ENCODE data around the gene MMP15. TPM values are rescaled to one million over a fixed set of nuclear protein-coding genes. Genes with fewer than 3 reads are reported as not detected.

The MMP15 gene
- total and polyA plus RNA-seq, 2 donors (not counting 3 experiments of a cell fraction or from before 2014, with no cell fraction given) = 12.6 to 16.0 TPM

GRCh38 chr16:57991551-57992059, 33.9 kb upstream of the MMP15 start:
- H3K27ac ChIP-seq (ENCODE audit: insufficient read depth, low read depth, low read length) = no peak overlapping the region
- H3K27me3 ChIP-seq (ENCODE audit: control insufficient read depth in 2 of 2, insufficient read depth in 2 of 2, low read length in 2 of 2) = no peaks in the 10 kb centered on the region
- dilution Hi-C loops (cut with MboI; ENCODE audit: extremely low pct_ligation_motif_present, low sequenced_read_pairs) = no loop called here
- FAIRE-seq (no peak), DNase-seq (ENCODE audit: low read depth, low spot score) (no peak)
- ChIA-PET POLR2A (no interaction called here), CTCF (no interaction called here)
- no peaks in the 10 kb centered on the region for H4K20me1 ChIP-seq (replicated peaks; ENCODE audit: control insufficient read depth, extremely low read depth, insufficient read depth, low read length)
- peaks cover 6% of the 10 kb centered on the region for H3K4me1 ChIP-seq (ENCODE audit: control insufficient read depth, extremely low read depth, insufficient read depth, low read length)
- no peak overlapping the region for H3K4me3 ChIP-seq (replicated peaks in 1 of 3; ENCODE audit: insufficient read depth in 1 of 3, low read depth in 1 of 3, low read length in 3 of 3)
- intact Hi-C loops (cut with micrococcal nuclease) = no loop called here
- no peaks in the 10 kb centered on the region for H3K9me3 ChIP-seq (replicated peaks; ENCODE audit: control insufficient read depth, insufficient read depth, low read length)
- TF ChIP-seq EZH2 (IDR thresholded peaks at IDR 0.05; ENCODE audit: borderline replicate concordance, low read depth, low read length, severe bottlenecking) (no peak), JUN (IDR thresholded peaks at IDR 0.05; ENCODE audit: borderline replicate concordance, insufficient read depth, insufficient read length, low read depth) (no peak), MAX (IDR thresholded peaks at IDR 0.05; ENCODE audit: insufficient read depth, insufficient read length) (no peak), CTCF (IDR thresholded peaks at IDR 0.05; ENCODE audit: extremely low read depth in 1 of 2, insufficient read depth in 1 of 2, low read depth in 1 of 2, low read length in 2 of 2) (no peak), GATA2 (IDR thresholded peaks at IDR 0.05; ENCODE audit: insufficient read depth, insufficient read length, low read depth, low read length) (no peak), FOS (IDR thresholded peaks at IDR 0.05; ENCODE audit: borderline replicate concordance, insufficient read depth, low read length) (no peak), POLR2AphosphoS5 (IDR thresholded peaks at IDR 0.05; ENCODE audit: insufficient read depth, low read depth, low read length) (no peak), POLR2A (IDR thresholded peaks at IDR 0.05; ENCODE audit: low read depth, low read length) (no peak), MYC (IDR thresholded peaks at IDR 0.05; ENCODE audit: low read depth, low read length) (no peak)
- no peaks in the 10 kb centered on the region for H3K79me2 ChIP-seq (ENCODE audit: control insufficient read depth, insufficient read depth, low read length)
- H3K9ac ChIP-seq (replicated peaks; ENCODE audit: extremely low read depth, insufficient read depth, low read length) = no peak overlapping the region
- H3K36me3 ChIP-seq (ENCODE audit: control insufficient read depth in 2 of 2, extremely low read depth in 1 of 2, insufficient read depth in 2 of 2, low read length in 2 of 2) = peaks cover 0 to 11% of the 10 kb centered on the region in 2 experiments
- no peak overlapping the region for H3K4me2 ChIP-seq (ENCODE audit: insufficient read depth, low read length)
- H2AFZ ChIP-seq (ENCODE audit: low read depth, low read length) = no peak overlapping the region
- BruUV-seq (replicated peaks) = no TSS peak
- H3K9me1 ChIP-seq (replicated peaks; ENCODE audit: control insufficient read depth, extremely low read depth, insufficient read depth, low read length) = no peaks in the 10 kb centered on the region

Data from endothelial cell of umbilical vein (primary cell).